AG04449 (cell line): ENCODE data around the gene UBL4B.

Source experiments
- CTCF ChIA-PET: fragments of 350-600 bp; formaldehyde crosslinking; extraction: SDS; loops from one replicate; lab custom pipeline; 2021; ENCODE audit warnings: antibody characterized with exemption; lab: Yijun Ruan, JAX
- POLR2A ChIA-PET: fragments of 400-600, 350-600 bp; formaldehyde crosslinking; extraction: SDS; loops from one replicate; lab custom pipeline; 2020; ENCODE audit warnings: antibody characterized with exemption, inconsistent platforms; lab: Yijun Ruan, JAX
- DNase-seq: peaks from one replicate; pipeline ENCODE4 v3.0.0-alpha.2; 2010; ENCODE audit warnings: low read depth, low spot score
- H3K4me3 ChIP-seq: 2 replicates; pipeline ENCODE4 v1.5.1; 2011; ENCODE audit warnings: low read depth, mild to moderate bottlenecking, control low read depth, low read length
- CTCF ChIP-seq: IDR thresholded peaks from one replicate; pipeline ENCODE4 v1.5.1; 2011; ENCODE audit warnings: mild to moderate bottlenecking, moderate library complexity, low read length, control low read depth, inconsistent platforms; ENCODE audit not compliant: insufficient read depth; ENCODE audit errors: missing control alignments

Gene UBL4B

GRCh38 chr1:110083061-110083865 lies 29.0 kb upstream of the UBL4B start:
- CTCF ChIA-PET = interaction anchor here (1.3 to 38.2 kb wide), 4 partner anchors 8 to 60 kb away, joined by 3 to 935 read pairs (median 168); no protein-coding TSS in a partner anchor
- POLR2A ChIA-PET = no interaction called here
- no peak for DNase-seq
- TF ChIP-seq CTCF = no peak
- no peak overlapping the region for H3K4me3 ChIP-seq

- no peak for TF ChIP-seq CTCF
- CTCF ChIA-PET = interaction anchor here (13.6 to 38.2 kb wide), 2 partner anchors 21 to 27 kb away, joined by 317 to 935 read pairs; no protein-coding TSS in a partner anchor
Observed at GRCh38 chr1:110083866-110084226, 28.4 kb upstream of the UBL4B start.

GRCh38 chr1:110084227-110085078 lies 27.8 kb upstream of the UBL4B start:
- peak overlapping the region; percentile 43 for H3K4me3 ChIP-seq

More at GRCh38 chr1:110083866-110084226, 28.4 kb upstream of the UBL4B start:
- DNase-seq = no peak
- POLR2A ChIA-PET = no interaction called here
- H3K4me3 ChIP-seq = no peak overlapping the region; the same call in 1 of the 2 replicates

GRCh38 chr1:110085671-110086070 lies 26.6 kb upstream of the UBL4B start:
- no peak overlapping the region for H3K4me3 ChIP-seq
- ChIA-PET CTCF (interaction anchor here (1.0 to 38.2 kb wide), 4 partner anchors 20 to 374 kb away, joined by 4 to 935 read pairs (median 162); no protein-coding TSS in a partner anchor), POLR2A (no interaction called here)
- no peak for TF ChIP-seq CTCF
- DNase-seq = no peak

More at GRCh38 chr1:110084227-110085078, 27.8 kb upstream of the UBL4B start:
- TF ChIP-seq CTCF = no peak
- POLR2A ChIA-PET = no interaction called here
- DNase-seq = no peak
- CTCF ChIA-PET = interaction anchor here (1.0 to 38.2 kb wide), 3 partner anchors 11 to 28 kb away, joined by 3 to 935 read pairs (median 317); no protein-coding TSS in a partner anchor

- H3K4me3 ChIP-seq = no peak overlapping the region
- POLR2A ChIA-PET = no interaction called here
- CTCF ChIA-PET = interaction anchor here (0.8 to 38.2 kb wide), 8 partner anchors 10 to 373 kb away, joined by 3 to 935 read pairs (median 37); partner anchors contain the start of genes ALX3 and UBL4B
- DNase-seq = no peak
- TF ChIP-seq CTCF = no peak
Observed at GRCh38 chr1:110086961-110087360, 25.3 kb upstream of the UBL4B start.
